NB4 (cell line): ENCODE data around the gene CAPN12.

ENCODE experiments used
- DNase-seq: peaks from one replicate; pipeline ENCODE4 v3.0.0; 2010; ENCODE audit warnings: low read depth
- H3K4me3 ChIP-seq: one replicate; pipeline ENCODE4 v1.5.1; 2011; ENCODE audit warnings: mild to moderate bottlenecking, low read depth, low read length, moderate library complexity
- CTCF ChIP-seq: IDR thresholded peaks from one replicate; pipeline ENCODE4 v1.5.1; 2012; ENCODE audit warnings: low read depth, low read length
- MAX ChIP-seq: IDR thresholded peaks from 2 replicates; pipeline ENCODE4 v1.6.1; 2011; ENCODE audit warnings: low read depth, low read length
- MYC ChIP-seq: IDR thresholded peaks from 2 replicates; pipeline ENCODE4 v1.6.1; 2011; ENCODE audit warnings: low read depth, low read length
- POLR2A ChIP-seq: IDR thresholded peaks from 2 replicates; pipeline ENCODE4 v1.6.1; 2011; ENCODE audit warnings: mild to moderate bottlenecking; ENCODE audit not compliant: insufficient read length; ENCODE audit errors: extremely low read depth

Gene CAPN12

GRCh38 chr19:38734426-38735256 is 9.6 kb downstream of the CAPN12 start:
- TF ChIP-seq POLR2A (no peak), MAX (no peak), MYC (no peak), CTCF (no peak)
- DNase-seq, result peak; percentile 63
- no peak overlapping the region for H3K4me3 ChIP-seq

- DNase-seq, result no peak
Measured at GRCh38 chr19:38734176-38734425, 10.2 kb downstream of the CAPN12 start.

GRCh38 chr19:38733493-38734175 is 10.6 kb downstream of the CAPN12 start:
- TF ChIP-seq MYC, result no peak
- TF ChIP-seq MAX, result no peak
- TF ChIP-seq CTCF, result no peak
- TF ChIP-seq POLR2A, result no peak
- H3K4me3 ChIP-seq, result no peak overlapping the region
- DNase-seq, result peak; percentile 44

More at GRCh38 chr19:38734176-38734425, 10.2 kb downstream of the CAPN12 start:
- H3K4me3 ChIP-seq, result no peak overlapping the region
- TF ChIP-seq POLR2A (no peak), MYC (no peak; the same call in 1 of the 2 replicates), CTCF (no peak), MAX (no peak)

GRCh38 chr19:38733241-38733492 is 11.1 kb downstream of the CAPN12 start:
- no peak for TF ChIP-seq MYC
- no peak for TF ChIP-seq MAX
- no peak for TF ChIP-seq POLR2A
- H3K4me3 ChIP-seq, result no peak overlapping the region
- no peak for DNase-seq

GRCh38 chr19:38731654-38732301 is 12.5 kb downstream of the CAPN12 start:
- DNase-seq, result no peak
- H3K4me3 ChIP-seq, result no peak overlapping the region
- TF ChIP-seq POLR2A (no peak), CTCF (no peak), MYC (no peak), MAX (no peak)
